ENCODE data around the gene MBNL1. TPM values are rescaled to one million over a fixed set of nuclear protein-coding genes. Genes with fewer than 3 reads are reported as not detected.
A peak's percentile ranks its signal among the peaks of the same experiment; 100 is the strongest.
"Not testable (repeated sequence)": the region's sequence is repeated elsewhere in the genome, so short reads cannot be mapped to it uniquely, and the experiment has no call there.

MBNL1 gene
- total RNA-seq, 5 donors from 2014 or later (not counting 1 experiment from before 2014, with no cell fraction given) = 408 to 705 (median 423) TPM

DNA sequence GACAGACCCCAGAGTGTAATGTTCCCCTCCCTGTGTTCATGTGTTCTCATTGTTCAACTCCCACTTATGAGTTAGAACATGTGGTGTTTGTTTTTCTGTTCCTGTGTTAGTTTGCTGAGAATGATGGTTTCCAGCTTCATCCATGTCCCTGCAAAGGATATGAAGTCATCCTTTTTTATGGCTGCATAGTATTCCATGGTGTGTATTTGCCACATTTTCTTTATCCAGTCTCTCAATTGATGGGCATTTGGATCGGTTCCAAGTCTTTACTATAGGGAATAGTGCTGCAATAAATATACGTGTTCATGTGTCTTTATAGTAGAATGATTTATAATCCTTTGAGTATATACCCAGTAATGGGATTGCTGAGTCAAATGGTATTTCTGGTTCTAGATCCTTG is 98.5 kb downstream of the MBNL1 start:
- H3K4me1 ChIP-seq (ENCODE audit: control insufficient read depth in 1 of 2, extremely low read depth in 1 of 2, insufficient read depth in 2 of 2, low read length in 2 of 2); CTCF ChIA-PET; H3K9me3 Mint-ChIP-seq; DNase-seq; H3K27me3 ChIP-seq (replicated peaks in 1 of 2; ENCODE audit: control insufficient read depth in 2 of 2, extremely low read depth in 1 of 2, insufficient read depth in 2 of 2, low read length in 1 of 2); H3K27ac ChIP-seq (ENCODE audit: low read length); H3K27me3 Mint-ChIP-seq; H3K9me3 ChIP-seq; H3K4me3 ChIP-seq (ENCODE audit: control insufficient read depth in 1 of 2, extremely low read depth in 1 of 2, low read length in 1 of 2); ATAC-seq (replicated peaks in 1 of 4): not testable (repeated sequence)
- no CpG with 5 or more reads among the region's 2 CpGs for WGBS (ENCODE audit: insufficient coverage)
- Mint-ChIP-seq H3K36me3 (peaks cover 88% of the 10 kb centered on the region), H3K27ac (peak overlapping the region; percentile 60 to 66), H3K4me1 (peaks cover 78 to 83% (median 81%) of the 10 kb centered on the region in 3 donors), H3K4me3 (peak overlapping the region in 2 of 3 donors; percentile 39 to 55)
- H3K36me3 ChIP-seq (ENCODE audit: control insufficient read depth in 2 of 2, extremely low read depth in 1 of 2, insufficient read depth in 1 of 2, low read length in 1 of 2) = peaks cover 4 to 19% of the 10 kb centered on the region in 2 donors
- POLR2A ChIA-PET = interaction anchor here in 1 of 2 donors (1.2 kb wide), 1 partner anchor 32 kb away, joined by 4 read pairs; no protein-coding TSS in a partner anchor

DNA sequence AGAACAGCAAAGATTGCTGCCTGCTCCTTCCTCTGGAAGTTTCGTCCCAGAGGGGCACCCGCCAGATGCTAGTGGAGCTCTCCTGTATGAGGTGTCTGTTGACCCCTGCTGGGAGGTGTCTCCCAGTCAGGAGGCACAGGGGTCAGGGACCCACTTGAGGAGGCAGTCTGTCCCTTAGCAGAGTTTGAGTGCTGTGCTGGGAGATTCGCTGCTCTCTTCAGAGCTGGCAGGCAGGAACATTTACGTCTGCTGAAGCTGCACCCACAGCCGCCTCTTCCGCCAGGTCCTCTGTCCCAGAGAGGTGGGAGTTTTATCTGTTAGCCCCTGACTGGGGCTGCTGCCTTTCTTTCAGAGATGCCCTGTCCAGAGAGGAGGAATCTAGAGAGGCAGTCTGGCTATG is 103.9 kb downstream of the MBNL1 start:
- H3K36me3 ChIP-seq (ENCODE audit: control insufficient read depth in 2 of 2, extremely low read depth in 1 of 2, insufficient read depth in 1 of 2, low read length in 1 of 2) = peaks cover 4 to 30% of the 10 kb centered on the region in 2 donors
- H3K27me3 ChIP-seq (replicated peaks in 1 of 2; ENCODE audit: control insufficient read depth in 2 of 2, extremely low read depth in 1 of 2, insufficient read depth in 2 of 2, low read length in 1 of 2); ATAC-seq (replicated peaks in 1 of 4); H3K9me3 ChIP-seq; CTCF ChIA-PET; H3K4me3 ChIP-seq (ENCODE audit: control insufficient read depth in 1 of 2, extremely low read depth in 1 of 2, low read length in 1 of 2); DNase-seq; H3K27me3 Mint-ChIP-seq; H3K9me3 Mint-ChIP-seq; H3K27ac ChIP-seq (ENCODE audit: low read length): not testable (repeated sequence)
- peaks cover 80% of the 10 kb centered on the region for H3K36me3 Mint-ChIP-seq
- H3K4me1 ChIP-seq (ENCODE audit: control insufficient read depth in 1 of 2, extremely low read depth in 1 of 2, insufficient read depth in 2 of 2, low read length in 2 of 2) = peaks cover 0 to 27% of the 10 kb centered on the region in 2 experiments
- 84% methylated on average over 6 of the region's 6 CpGs for WGBS (ENCODE audit: insufficient coverage)
- H3K27ac Mint-ChIP-seq = peak overlapping the region; percentile 67 to 84
- POLR2A ChIA-PET = interaction anchor here (0.6 to 1.5 kb wide), 2 partner anchors 16 to 163 kb away, joined by 3 to 7 read pairs; no protein-coding TSS in a partner anchor
- peak overlapping the region in 1 of 3 donors; percentile 30 for H3K4me3 Mint-ChIP-seq
- H3K4me1 Mint-ChIP-seq = peaks cover 82 to 94% (median 93%) of the 10 kb centered on the region in 3 donors

DNA sequence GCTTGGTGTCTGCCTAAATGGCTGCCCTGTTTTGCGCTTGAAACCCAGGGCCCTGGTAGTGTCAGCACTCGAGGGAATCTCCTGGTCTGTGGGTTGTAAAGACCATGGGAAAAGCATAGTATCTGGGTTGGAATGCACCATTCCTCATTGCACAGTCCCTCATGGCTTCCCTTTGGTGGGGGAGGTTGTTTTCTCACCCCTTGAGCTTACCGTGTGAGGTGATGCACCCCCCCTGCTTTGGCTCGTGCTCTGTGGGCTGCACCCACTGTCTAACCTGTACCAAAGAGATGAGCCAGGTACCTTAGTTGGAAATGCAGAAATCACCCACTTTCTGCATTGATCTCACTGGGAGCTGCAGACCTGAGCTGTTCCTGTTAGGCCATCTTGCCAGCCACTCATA is 104.7 kb downstream of the MBNL1 start:
- H3K4me3 Mint-ChIP-seq = peak overlapping the region in 1 of 3 donors; percentile 30

DNA sequence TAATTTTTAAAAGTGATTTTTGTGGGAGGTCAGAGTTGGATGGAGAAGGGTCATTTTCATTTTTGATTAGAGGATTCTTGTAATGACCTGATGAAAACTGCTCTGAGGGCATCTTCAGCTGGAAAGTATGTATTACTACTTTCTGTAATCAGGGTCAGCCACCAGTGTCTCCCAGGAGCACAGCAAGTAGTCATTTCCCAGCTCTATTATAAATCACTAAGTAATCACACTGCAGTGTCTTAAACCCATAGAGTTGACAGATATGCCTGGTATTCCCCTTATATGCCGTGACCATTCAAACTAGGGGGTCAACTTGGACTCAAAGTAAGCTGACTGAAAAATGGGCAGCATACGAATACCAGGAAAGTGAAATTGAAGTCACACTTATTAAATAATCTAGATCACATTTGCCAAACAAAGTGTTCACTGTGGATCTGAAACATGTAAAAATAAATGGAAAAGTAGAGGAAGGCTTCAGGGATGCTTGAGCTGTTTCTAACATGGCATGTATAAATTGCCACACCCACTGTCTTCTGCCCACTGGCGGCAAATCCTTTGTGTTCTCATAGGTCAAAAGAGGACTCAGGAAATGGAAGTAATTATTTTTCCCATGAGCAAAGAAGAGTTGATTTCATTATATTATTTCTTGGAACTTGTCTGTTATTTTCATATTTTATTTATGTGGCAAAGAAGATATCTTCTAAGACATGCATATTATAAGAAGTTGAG is 105.7 kb downstream of the MBNL1 start:
- Histone ChIP-seq H3K4me1 (ENCODE audit: control insufficient read depth in 1 of 2, extremely low read depth in 1 of 2, insufficient read depth in 2 of 2, low read length in 2 of 2) (peaks cover 4 to 34% of the 10 kb centered on the region in 2 experiments), H3K9me3 (no peaks in the 10 kb centered on the region), H3K36me3 (ENCODE audit: control insufficient read depth in 2 of 2, extremely low read depth in 1 of 2, insufficient read depth in 1 of 2, low read length in 1 of 2) (peaks cover 4 to 30% of the 10 kb centered on the region in 2 donors), H3K27me3 (replicated peaks in 1 of 2; ENCODE audit: control insufficient read depth in 2 of 2, extremely low read depth in 1 of 2, insufficient read depth in 2 of 2, low read length in 1 of 2) (no peaks in the 10 kb centered on the region), H3K27ac (ENCODE audit: low read length) (no peak overlapping the region), H3K4me3 (ENCODE audit: control insufficient read depth in 1 of 2, extremely low read depth in 1 of 2, low read length in 1 of 2) (no peak overlapping the region)
- CTCF ChIA-PET = interaction anchor here in 1 of 2 donors (0.5 kb wide), 1 partner anchor 187 kb away, joined by 3 read pairs; no protein-coding TSS in a partner anchor
- no peak overlapping the region for H3K4me3 Mint-ChIP-seq
- POLR2A ChIA-PET = interaction anchor here in 1 of 2 donors (0.9 to 1.5 kb wide), 2 partner anchors 14 to 106 kb away, joined by 5 to 7 read pairs; partner anchors contain the start of gene MBNL1
- 80% methylated on average over 1 of the region's 3 CpGs for WGBS (ENCODE audit: insufficient coverage)
- peak overlapping the region; percentile 66 to 76 for H3K27ac Mint-ChIP-seq
- H3K4me1 Mint-ChIP-seq = peaks cover 78 to 91% (median 88%) of the 10 kb centered on the region in 3 donors
- ATAC-seq (replicated peaks in 1 of 4) (no peak), DNase-seq (no peak)
- H3K9me3 Mint-ChIP-seq = no peaks in the 10 kb centered on the region
- peaks cover 69% of the 10 kb centered on the region for H3K36me3 Mint-ChIP-seq
- H3K27me3 Mint-ChIP-seq = no peaks in the 10 kb centered on the region

More for the DNA sequence above, 104.7 kb downstream of the MBNL1 start:
- Histone ChIP-seq H3K9me3 (no peaks in the 10 kb centered on the region), H3K4me3 (ENCODE audit: control insufficient read depth in 1 of 2, extremely low read depth in 1 of 2, low read length in 1 of 2) (no peak overlapping the region), H3K27ac (ENCODE audit: low read length) (peak overlapping the region; percentile 19), H3K4me1 (ENCODE audit: control insufficient read depth in 1 of 2, extremely low read depth in 1 of 2, insufficient read depth in 2 of 2, low read length in 2 of 2) (peaks cover 0 to 30% of the 10 kb centered on the region in 2 experiments), H3K27me3 (replicated peaks in 1 of 2; ENCODE audit: control insufficient read depth in 2 of 2, extremely low read depth in 1 of 2, insufficient read depth in 2 of 2, low read length in 1 of 2) (no peaks in the 10 kb centered on the region), H3K36me3 (ENCODE audit: control insufficient read depth in 2 of 2, extremely low read depth in 1 of 2, insufficient read depth in 1 of 2, low read length in 1 of 2) (peaks cover 4 to 30% of the 10 kb centered on the region in 2 donors)
- no peaks in the 10 kb centered on the region for H3K9me3 Mint-ChIP-seq
- H3K4me1 Mint-ChIP-seq = peaks cover 80 to 92% (median 90%) of the 10 kb centered on the region in 3 donors
- ChIA-PET CTCF (no interaction called here), POLR2A (interaction anchor here (0.5 to 1.5 kb wide), 4 partner anchors 15 to 59 kb away, joined by 3 to 7 read pairs (median 4); no protein-coding TSS in a partner anchor)
- H3K36me3 Mint-ChIP-seq = peaks cover 76% of the 10 kb centered on the region
- ATAC-seq (replicated peaks in 1 of 4) (peak in 1 of 4 experiments; percentile 28), DNase-seq (no peak)
- H3K27ac Mint-ChIP-seq = peak overlapping the region; percentile 65 to 71
- WGBS (ENCODE audit: insufficient coverage) = 53% methylated on average over 4 of the region's 4 CpGs
- H3K27me3 Mint-ChIP-seq = no peaks in the 10 kb centered on the region

DNA sequence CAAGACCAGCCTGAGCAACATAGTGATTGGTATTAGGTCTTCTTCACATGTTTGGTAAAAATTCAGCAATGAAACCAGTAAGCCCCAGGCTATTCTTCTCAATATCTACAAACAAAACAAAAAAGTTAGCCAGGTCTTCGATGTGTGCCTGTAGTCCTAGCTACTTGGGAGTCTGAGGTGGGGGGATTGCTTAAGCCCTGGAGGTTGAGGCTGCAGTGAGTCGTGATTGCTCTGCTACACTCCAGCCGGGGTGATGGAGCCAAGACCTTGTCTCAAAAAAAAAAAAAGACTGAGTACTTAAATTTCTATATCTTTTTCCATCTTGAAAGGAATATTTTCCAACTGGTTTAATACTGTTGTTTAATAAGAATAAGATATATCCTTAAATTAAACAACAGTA is 106.8 kb downstream of the MBNL1 start:
- H3K4me1 ChIP-seq (ENCODE audit: control insufficient read depth in 1 of 2, extremely low read depth in 1 of 2, insufficient read depth in 2 of 2, low read length in 2 of 2) = peaks cover 10 to 34% of the 10 kb centered on the region in 2 experiments
- peaks cover 4 to 30% of the 10 kb centered on the region in 2 donors for H3K36me3 ChIP-seq (ENCODE audit: control insufficient read depth in 2 of 2, extremely low read depth in 1 of 2, insufficient read depth in 1 of 2, low read length in 1 of 2)
- H3K27me3 Mint-ChIP-seq = no peaks in the 10 kb centered on the region
- no peaks in the 10 kb centered on the region for H3K9me3 ChIP-seq
- ChIA-PET CTCF (interaction anchor here in 1 of 2 donors (0.6 to 0.7 kb wide), 2 partner anchors 15 to 76 kb away, joined by 4 to 6 read pairs; no protein-coding TSS in a partner anchor), POLR2A (interaction anchor here in 1 of 2 donors (0.9 kb wide), 1 partner anchor 107 kb away, joined by 5 read pairs; the partner anchor contains the start of gene MBNL1)
- no CpG with 5 or more reads among the region's 3 CpGs for WGBS (ENCODE audit: insufficient coverage)
- H3K36me3 Mint-ChIP-seq = peaks cover 64% of the 10 kb centered on the region
- ATAC-seq (replicated peaks in 1 of 4) (no peak), DNase-seq (no peak)
- no peaks in the 10 kb centered on the region for H3K27me3 ChIP-seq (replicated peaks in 1 of 2; ENCODE audit: control insufficient read depth in 2 of 2, extremely low read depth in 1 of 2, insufficient read depth in 2 of 2, low read length in 1 of 2)
- no peak overlapping the region for H3K4me3 Mint-ChIP-seq
- H3K9me3 Mint-ChIP-seq = no peaks in the 10 kb centered on the region
- H3K4me3 ChIP-seq (ENCODE audit: control insufficient read depth in 1 of 2, extremely low read depth in 1 of 2, low read length in 1 of 2) = no peak overlapping the region
- no peak overlapping the region for H3K27ac ChIP-seq (ENCODE audit: low read length)
- H3K27ac Mint-ChIP-seq = peak overlapping the region; percentile 31 to 77
- H3K4me1 Mint-ChIP-seq = peaks cover 78 to 91% (median 88%) of the 10 kb centered on the region in 3 donors
